ENCODE results near the gene AUH.
"Not testable (repeated sequence)": the region's sequence is repeated elsewhere in the genome, so short reads cannot be mapped to it uniquely, and the experiment has no call there.

AUH gene

GRCh38 chr9:91202736-91203283, 158.9 kb downstream of the AUH start:
- DNase-seq, result no peak

- DNase-seq, result no peak
These were observed 160.9 kb downstream of the AUH start for GRCh38 chr9:91200692-91201336.

- DNase-seq, result no peak
These were observed 161.8 kb downstream of the AUH start for GRCh38 chr9:91199739-91200497.

- not testable (repeated sequence) for DNase-seq
These were observed 162.8 kb downstream of the AUH start for GRCh38 chr9:91198881-91199280.

GRCh38 chr9:91198405-91198804, 163.3 kb downstream of the AUH start:
- DNase-seq, result no peak

- no peak for DNase-seq
These were observed 164.2 kb downstream of the AUH start for GRCh38 chr9:91197232-91198181.

- no peak for DNase-seq
These were observed 165.4 kb downstream of the AUH start for GRCh38 chr9:91196103-91196950.

- DNase-seq, result no peak
These were observed 166.2 kb downstream of the AUH start for GRCh38 chr9:91195372-91196012.

- peak; percentile 81 for DNase-seq
These were observed 167.9 kb downstream of the AUH start for GRCh38 chr9:91193658-91194391.

- peak; percentile 70 for DNase-seq
These were observed 168.5 kb downstream of the AUH start for GRCh38 chr9:91193087-91193657.

- no peak for DNase-seq
These were observed 169.2 kb downstream of the AUH start for GRCh38 chr9:91192381-91193086.

GRCh38 chr9:91191411-91192380, 170.0 kb downstream of the AUH start:
- DNase-seq, result no peak

- no peak for DNase-seq
These were observed 171.7 kb downstream of the AUH start for GRCh38 chr9:91190062-91190461.

GRCh38 chr9:91188719-91189590, 172.8 kb downstream of the AUH start:
- no peak for DNase-seq

- DNase-seq, result no peak
These were observed 173.8 kb downstream of the AUH start for GRCh38 chr9:91187965-91188344.

- DNase-seq, result no peak
These were observed 174.3 kb downstream of the AUH start for GRCh38 chr9:91187311-91187964.

- no peak for DNase-seq
These were observed 175.0 kb downstream of the AUH start for GRCh38 chr9:91186632-91187108.

Measured in stimulated activated CD4-positive, alpha-beta T cell treated with anti-CD3 and anti-CD28 coated beads, Interleukin-4, amount 100 ng/mL, for 1 hour (primary cell).